ENCODE measurements around the gene DYNLRB1.
A peak's percentile ranks its signal among the peaks of the same experiment; 100 is the strongest.

Gene DYNLRB1

GRCh38 chr20:34579979-34580940, 64.0 kb downstream of the DYNLRB1 start:
- no peak for DNase-seq

GRCh38 chr20:34581341-34582184, 65.3 kb downstream of the DYNLRB1 start:
- DNase-seq = peak; percentile 38 to 64

- DNase-seq = no peak
Measured at GRCh38 chr20:34582221-34582620, 66.0 kb downstream of the DYNLRB1 start.

GRCh38 chr20:34582911-34583310, 66.7 kb downstream of the DYNLRB1 start:
- DNase-seq = no peak

- no peak for DNase-seq
Measured at GRCh38 chr20:34583544-34583943, 67.3 kb downstream of the DYNLRB1 start.

GRCh38 chr20:34585019-34585418, 68.8 kb downstream of the DYNLRB1 start:
- no peak for DNase-seq

GRCh38 chr20:34586488-34587163, 70.4 kb downstream of the DYNLRB1 start:
- no peak for DNase-seq

All from activated CD4-positive, alpha-beta T cell treated with anti-CD3 and anti-CD28 coated beads, Interleukin-2, amount 50 U/mL, for 48 hours (primary cell).